IPS-15b (cell line): ENCODE data around the gene CLSTN2.

Experiments
- H3K27me3 ChIP-seq: one replicate; pipeline ENCODE4 v1.6.1; 2013; ENCODE audit warnings: low read length; ENCODE audit not compliant: control insufficient read depth, insufficient read depth
- H3K36me3 ChIP-seq: one replicate; pipeline ENCODE4 v1.6.1; 2013; ENCODE audit warnings: low read length; ENCODE audit not compliant: control insufficient read depth, insufficient read depth
- H3K4me1 ChIP-seq: one replicate; pipeline ENCODE4 v1.6.1; 2013; ENCODE audit warnings: mild to moderate bottlenecking, low read length; ENCODE audit not compliant: control insufficient read depth, insufficient read depth
- H3K4me3 ChIP-seq: one replicate; pipeline ENCODE4 v1.5.1; 2013; ENCODE audit warnings: low read depth, low read length
- H3K9ac ChIP-seq: one replicate; pipeline ENCODE4 v1.6.1; 2013; ENCODE audit warnings: low read depth, mild to moderate bottlenecking, low read length
- H3K9me3 ChIP-seq: one replicate; pipeline ENCODE4 v1.6.1; 2013; ENCODE audit warnings: mild to moderate bottlenecking, low read length; ENCODE audit not compliant: control insufficient read depth, insufficient read depth

The CLSTN2 gene

GRCh38 chr3:140553591-140553990, 618.6 kb downstream of the CLSTN2 start:
- no peaks in the 10 kb centered on the region for H3K4me1 ChIP-seq
- H3K36me3 ChIP-seq, result no peaks in the 10 kb centered on the region
- H3K27me3 ChIP-seq, result no peaks in the 10 kb centered on the region
- H3K9me3 ChIP-seq, result no peaks in the 10 kb centered on the region
- no peak overlapping the region for H3K9ac ChIP-seq
- no peak overlapping the region for H3K4me3 ChIP-seq

- Histone ChIP-seq H3K9me3 (no peaks in the 10 kb centered on the region), H3K4me1 (no peaks in the 10 kb centered on the region), H3K9ac (no peak overlapping the region), H3K27me3 (no peaks in the 10 kb centered on the region), H3K4me3 (no peak overlapping the region), H3K36me3 (no peaks in the 10 kb centered on the region)
These were observed 620.7 kb downstream of the CLSTN2 start for GRCh38 chr3:140555666-140556065.

GRCh38 chr3:140557476-140557875, 622.5 kb downstream of the CLSTN2 start:
- no peak overlapping the region for H3K4me3 ChIP-seq
- H3K9ac ChIP-seq, result no peak overlapping the region
- no peaks in the 10 kb centered on the region for H3K9me3 ChIP-seq
- H3K4me1 ChIP-seq, result no peaks in the 10 kb centered on the region
- H3K36me3 ChIP-seq, result no peaks in the 10 kb centered on the region
- no peaks in the 10 kb centered on the region for H3K27me3 ChIP-seq

- no peak overlapping the region for H3K4me3 ChIP-seq
These were observed 624.6 kb downstream of the CLSTN2 start for GRCh38 chr3:140559546-140559945.

GRCh38 chr3:140563206-140563760, 628.3 kb downstream of the CLSTN2 start:
- Histone ChIP-seq H3K27me3 (no peaks in the 10 kb centered on the region), H3K4me1 (no peaks in the 10 kb centered on the region), H3K36me3 (no peaks in the 10 kb centered on the region), H3K4me3 (no peak overlapping the region), H3K9ac (no peak overlapping the region), H3K9me3 (no peaks in the 10 kb centered on the region)

More at GRCh38 chr3:140559546-140559945, 624.6 kb downstream of the CLSTN2 start:
- H3K36me3 ChIP-seq, result no peaks in the 10 kb centered on the region
- no peak overlapping the region for H3K9ac ChIP-seq
- no peaks in the 10 kb centered on the region for H3K4me1 ChIP-seq
- H3K27me3 ChIP-seq, result no peaks in the 10 kb centered on the region
- no peaks in the 10 kb centered on the region for H3K9me3 ChIP-seq

GRCh38 chr3:140568131-140568530, 633.1 kb downstream of the CLSTN2 start:
- Histone ChIP-seq H3K9ac (no peak overlapping the region), H3K36me3 (no peaks in the 10 kb centered on the region), H3K4me3 (no peak overlapping the region), H3K4me1 (no peaks in the 10 kb centered on the region), H3K27me3 (no peaks in the 10 kb centered on the region), H3K9me3 (no peaks in the 10 kb centered on the region)

- Histone ChIP-seq H3K9me3 (no peaks in the 10 kb centered on the region), H3K27me3 (no peaks in the 10 kb centered on the region), H3K9ac (no peak overlapping the region), H3K4me3 (no peak overlapping the region), H3K4me1 (no peaks in the 10 kb centered on the region), H3K36me3 (no peaks in the 10 kb centered on the region)
These were observed 634.0 kb downstream of the CLSTN2 start for GRCh38 chr3:140568842-140569520.

- no peaks in the 10 kb centered on the region for H3K36me3 ChIP-seq
- H3K9ac ChIP-seq, result no peak overlapping the region
- H3K4me3 ChIP-seq, result no peak overlapping the region
- H3K4me1 ChIP-seq, result no peaks in the 10 kb centered on the region
- H3K9me3 ChIP-seq, result no peaks in the 10 kb centered on the region
- H3K27me3 ChIP-seq, result no peaks in the 10 kb centered on the region
These were observed 635.6 kb downstream of the CLSTN2 start for GRCh38 chr3:140570602-140571001.

- Histone ChIP-seq H3K27me3 (no peaks in the 10 kb centered on the region), H3K9ac (no peak overlapping the region), H3K4me1 (no peaks in the 10 kb centered on the region), H3K36me3 (no peaks in the 10 kb centered on the region), H3K9me3 (no peaks in the 10 kb centered on the region), H3K4me3 (no peak overlapping the region)
These were observed 636.9 kb downstream of the CLSTN2 start for GRCh38 chr3:140571836-140572235.

- H3K4me1 ChIP-seq, result no peaks in the 10 kb centered on the region
- H3K9ac ChIP-seq, result no peak overlapping the region
These were observed 637.3 kb downstream of the CLSTN2 start for GRCh38 chr3:140572334-140572733.

GRCh38 chr3:140573011-140573410, 638.0 kb downstream of the CLSTN2 start:
- Histone ChIP-seq H3K27me3 (no peaks in the 10 kb centered on the region), H3K36me3 (no peaks in the 10 kb centered on the region), H3K4me1 (no peaks in the 10 kb centered on the region), H3K4me3 (no peak overlapping the region), H3K9me3 (no peaks in the 10 kb centered on the region), H3K9ac (no peak overlapping the region)

More at GRCh38 chr3:140572334-140572733, 637.3 kb downstream of the CLSTN2 start:
- no peaks in the 10 kb centered on the region for H3K27me3 ChIP-seq
- H3K36me3 ChIP-seq, result no peaks in the 10 kb centered on the region
- no peak overlapping the region for H3K4me3 ChIP-seq
- H3K9me3 ChIP-seq, result no peaks in the 10 kb centered on the region

GRCh38 chr3:140574375-140574774, 639.4 kb downstream of the CLSTN2 start:
- Histone ChIP-seq H3K4me3 (no peak overlapping the region), H3K27me3 (no peaks in the 10 kb centered on the region), H3K4me1 (no peaks in the 10 kb centered on the region), H3K9ac (no peak overlapping the region), H3K36me3 (no peaks in the 10 kb centered on the region), H3K9me3 (no peaks in the 10 kb centered on the region)
